H9 (cell line): ENCODE data around the gene FHOD3. TPM values are rescaled to one million over a fixed set of nuclear protein-coding genes. Genes with fewer than 3 reads are reported as not detected.

Source experiments
- DNase-seq: peaks from one replicate; pipeline ENCODE4 v3.0.0-alpha.2; 2017
- H2AFZ ChIP-seq: one replicate; pipeline ENCODE4 v1.6.1; 2013; ENCODE audit warnings: mild to moderate bottlenecking, low read length, control low read depth, moderate library complexity
- H2AK5ac ChIP-seq: 2 replicates; pipeline ENCODE4 v1.6.1; 2013; ENCODE audit warnings: low read length, control low read depth, mixed read lengths; ENCODE audit not compliant: insufficient read length
- H2BK120ac ChIP-seq: one replicate; pipeline ENCODE4 v1.6.1; 2013; ENCODE audit warnings: low read depth, mild to moderate bottlenecking, low read length, control low read depth, inconsistent platforms; ENCODE audit not compliant: poor library complexity, severe bottlenecking
- H2BK12ac ChIP-seq: 2 replicates; pipeline ENCODE4 v1.6.1; 2013; ENCODE audit warnings: low read length, control low read depth, mixed read lengths, low read depth; ENCODE audit not compliant: insufficient read length
- H2BK15ac ChIP-seq: 2 replicates; pipeline ENCODE4 v1.6.1; 2013; ENCODE audit warnings: low read depth, low read length, control low read depth
- H2BK20ac ChIP-seq: one replicate; pipeline ENCODE4 v1.6.1; 2013; ENCODE audit warnings: low read depth, mild to moderate bottlenecking, low read length, control low read depth, inconsistent platforms; ENCODE audit not compliant: poor library complexity, severe bottlenecking
- H2BK5ac ChIP-seq: 2 replicates; pipeline ENCODE4 v1.6.1; 2013; ENCODE audit warnings: low read length, control low read depth, mixed read lengths; ENCODE audit not compliant: insufficient read length
- H3K14ac ChIP-seq: 2 replicates; pipeline ENCODE4 v1.6.1; 2013; ENCODE audit warnings: low read length, control low read depth; ENCODE audit not compliant: insufficient read depth
- H3K18ac ChIP-seq: 2 replicates; pipeline ENCODE4 v1.6.1; 2013; ENCODE audit warnings: low read depth, mild to moderate bottlenecking, mixed read lengths, low read length, control low read depth; ENCODE audit not compliant: insufficient read length
- H3K23ac ChIP-seq: 2 replicates; pipeline ENCODE4 v1.6.1; 2013; ENCODE audit warnings: low read length, control low read depth, mixed read lengths, low read depth; ENCODE audit not compliant: insufficient read length
- H3K23me2 ChIP-seq: 2 replicates; pipeline ENCODE4 v1.6.1; 2013; ENCODE audit warnings: low read depth, mild to moderate bottlenecking, mixed read lengths, low read length, control low read depth; ENCODE audit not compliant: insufficient read length, poor library complexity, severe bottlenecking
- H3K27ac ChIP-seq: 2 replicates; pipeline ENCODE4 v1.5.1; 2013; ENCODE audit warnings: low read length, control low read depth, mixed read lengths, low read depth; ENCODE audit not compliant: insufficient read length
- H3K27me3 ChIP-seq: 2 replicates; pipeline ENCODE4 v1.6.1; 2013; ENCODE audit warnings: low read length, control low read depth, inconsistent platforms; ENCODE audit not compliant: insufficient read depth
- H3K4ac ChIP-seq: 2 replicates; pipeline ENCODE4 v1.6.1; 2013; ENCODE audit warnings: low read depth, mild to moderate bottlenecking, control low read depth, inconsistent platforms, low read length, moderate library complexity
- H3K4me1 ChIP-seq: 2 replicates; pipeline ENCODE4 v1.6.1; 2013; ENCODE audit warnings: low read length, control low read depth, inconsistent platforms; ENCODE audit not compliant: insufficient read depth
- H3K4me2 ChIP-seq: 2 replicates; pipeline ENCODE4 v1.6.1; 2013; ENCODE audit warnings: low read length, control low read depth, mixed read lengths; ENCODE audit not compliant: insufficient read length, insufficient read depth
- H3K56ac ChIP-seq: 2 replicates; pipeline ENCODE4 v1.6.1; 2013; ENCODE audit warnings: low read depth, mild to moderate bottlenecking, mixed read lengths, low read length, control low read depth; ENCODE audit not compliant: insufficient read length
- H3K79me1 ChIP-seq: 2 replicates; pipeline ENCODE4 v1.6.1; 2013; ENCODE audit warnings: low read depth, mild to moderate bottlenecking, moderate library complexity, low read length, control low read depth, inconsistent platforms; ENCODE audit not compliant: insufficient read depth, poor library complexity, severe bottlenecking
- H3K79me2 ChIP-seq: 2 replicates; pipeline ENCODE4 v1.6.1; 2013; ENCODE audit warnings: low read length, control low read depth, inconsistent platforms; ENCODE audit not compliant: insufficient read depth
- H3K9ac ChIP-seq: 2 replicates; pipeline ENCODE4 v1.6.1; 2013; ENCODE audit warnings: low read length, control low read depth, mixed read lengths; ENCODE audit not compliant: insufficient read length; ENCODE audit errors: extremely low read depth
- H3K9me3 ChIP-seq: one replicate; pipeline ENCODE4 v1.6.1; 2013; ENCODE audit warnings: low read depth, low read length, inconsistent platforms; ENCODE audit not compliant: control insufficient read depth
- H3T11ph ChIP-seq: one replicate; pipeline ENCODE4 v1.6.1; 2013; ENCODE audit warnings: mild to moderate bottlenecking, low read length, control low read depth, inconsistent platforms
- H4K20me1 ChIP-seq: one replicate; pipeline ENCODE4 v1.6.1; 2013; ENCODE audit not compliant: control insufficient read depth, insufficient read length, insufficient read depth
- H4K5ac ChIP-seq: 2 replicates; pipeline ENCODE4 v1.6.1; 2013; ENCODE audit warnings: low read depth, mild to moderate bottlenecking, mixed read lengths, low read length, control low read depth; ENCODE audit not compliant: insufficient read length
- H4K8ac ChIP-seq: replicated peaks from 2 replicates; pipeline ENCODE4 v1.6.1; 2013; ENCODE audit warnings: low read length, control low read depth, mixed read lengths, low read depth; ENCODE audit not compliant: insufficient read length
- H4K91ac ChIP-seq: 2 replicates; pipeline ENCODE4 v1.6.1; 2013; ENCODE audit warnings: low read depth, mild to moderate bottlenecking, moderate library complexity, mixed read lengths, low read length, control low read depth; ENCODE audit not compliant: insufficient read length
- H3K27ac Mint-ChIP-seq, 3 experiments: 2 replicates in 2 of 3; 3 replicates in 1 of 3; pipeline ENCODE4 v1.8.0; 2020 to 2021; ENCODE audit warnings: mixed read lengths in 3 of 3, mild to moderate bottlenecking in 1 of 3, moderate library complexity in 1 of 3
- H3K27me3 Mint-ChIP-seq: 2 replicates; pipeline ENCODE4 v1.8.0; 2021; ENCODE audit warnings: low read depth, mild to moderate bottlenecking, moderate library complexity, mixed read lengths
- H3K36me3 Mint-ChIP-seq, 3 experiments: 2 replicates in 2 of 3; 3 replicates in 1 of 3; pipeline ENCODE4 v1.8.0; 2020 to 2021; ENCODE audit warnings: low read depth in 3 of 3, mixed read lengths in 3 of 3; ENCODE audit not compliant: insufficient read depth in 1 of 3
- H3K4me1 Mint-ChIP-seq, 2 experiments: 2 replicates each; pipeline ENCODE4 v1.8.0; 2020; ENCODE audit warnings: mixed read lengths in 2 of 2
- H3K4me3 Mint-ChIP-seq, 2 experiments: 2 replicates in 1 of 2; 3 replicates in 1 of 2; pipeline ENCODE4 v1.8.0; 2020 to 2021; ENCODE audit warnings: mild to moderate bottlenecking in 2 of 2, mixed read lengths in 2 of 2, moderate library complexity in 1 of 2
- H3K9me3 Mint-ChIP-seq, 2 experiments: 2 replicates in 1 of 2; 3 replicates in 1 of 2; pipeline ENCODE4 v1.8.0; 2020; ENCODE audit warnings: mild to moderate bottlenecking in 2 of 2, mixed read lengths in 2 of 2, moderate library complexity in 1 of 2
- CTCF ChIP-seq: fragments of 200-600 bp; sonication (generic); conservative IDR thresholded peaks from 3 replicates; pipeline ENCODE4 v1.8.0; 2021; ENCODE audit warnings: antibody characterized with exemption, mild to moderate bottlenecking
- WGBS: extraction: QIAGEN DNeasy Blood & Tissue Kit; methylation state at CpG from one replicate; pipeline ENCODE4 v1.1.7; 2013; ENCODE audit warnings: missing lambda C conversion rate, low lambda C conversion rate, mixed read lengths; ENCODE audit not compliant: insufficient read length; ENCODE audit errors: extremely low coverage; 5-methylcytosine and 5-hydroxymethylcytosine counted together
- total RNA-seq: library from RNA; stranded (reverse); gene quantifications from 2 replicates; pipeline ENCODE4 v1.2.1, GENCODE V29; 2021

FHOD3 gene
- total RNA-seq, 1 experiment from 2014 or later: 8.0 TPM

GRCh38 chr18:36608107-36608506 is 310.6 kb downstream of the FHOD3 start:
- DNase-seq: no peak
- Histone ChIP-seq H4K8ac (no peak overlapping the region), H2BK15ac (no peak overlapping the region), H3T11ph (no peak overlapping the region), H4K5ac (no peak overlapping the region), H2AK5ac (no peak overlapping the region), H3K4me2 (no peak overlapping the region), H2BK5ac (no peak overlapping the region), H3K18ac (no peak overlapping the region), H2BK20ac (no peak overlapping the region), H3K27me3 (no peaks in the 10 kb centered on the region), H3K56ac (no peak overlapping the region), H3K23me2 (no peaks in the 10 kb centered on the region), H4K20me1 (no peaks in the 10 kb centered on the region), H3K4ac (no peak overlapping the region), H3K4me1 (peaks cover 4% of the 10 kb centered on the region; the same call in 1 of the 2 replicates), H3K79me2 (no peaks in the 10 kb centered on the region), H4K91ac (no peak overlapping the region), H3K27ac (no peak overlapping the region), H3K9ac (no peak overlapping the region), H3K79me1 (no peaks in the 10 kb centered on the region), H2AFZ (no peak overlapping the region), H2BK120ac (no peak overlapping the region), H3K14ac (no peak overlapping the region), H3K23ac (no peak overlapping the region), H3K9me3 (no peaks in the 10 kb centered on the region), H2BK12ac (no peak overlapping the region)
- peaks cover 0 to 4% (median 2%) of the 10 kb centered on the region in 3 experiments; a peak in 2 of 7 replicates for H3K36me3 Mint-ChIP-seq
- H3K27ac Mint-ChIP-seq: no peak overlapping the region
- H3K4me3 Mint-ChIP-seq: no peak overlapping the region
- H3K9me3 Mint-ChIP-seq: no peaks in the 10 kb centered on the region
- no peak for TF ChIP-seq CTCF
- H3K4me1 Mint-ChIP-seq: peaks cover 18 to 19% of the 10 kb centered on the region in 2 experiments
- no peaks in the 10 kb centered on the region for H3K27me3 Mint-ChIP-seq
- no CpG with 5 or more reads among the region's 3 CpGs for WGBS
